NCI-H146 (cell line): ENCODE measurements around the gene PSMA5.

Source experiments
- DNase-seq: peaks from one replicate; lab custom pipeline; 2025; lab: John Stamatoyannopoulos, UW

The PSMA5 gene

GRCh38 chr1:109367626-109368025 lies 58.6 kb downstream of the PSMA5 start:
- DNase-seq = no peak

DNA sequence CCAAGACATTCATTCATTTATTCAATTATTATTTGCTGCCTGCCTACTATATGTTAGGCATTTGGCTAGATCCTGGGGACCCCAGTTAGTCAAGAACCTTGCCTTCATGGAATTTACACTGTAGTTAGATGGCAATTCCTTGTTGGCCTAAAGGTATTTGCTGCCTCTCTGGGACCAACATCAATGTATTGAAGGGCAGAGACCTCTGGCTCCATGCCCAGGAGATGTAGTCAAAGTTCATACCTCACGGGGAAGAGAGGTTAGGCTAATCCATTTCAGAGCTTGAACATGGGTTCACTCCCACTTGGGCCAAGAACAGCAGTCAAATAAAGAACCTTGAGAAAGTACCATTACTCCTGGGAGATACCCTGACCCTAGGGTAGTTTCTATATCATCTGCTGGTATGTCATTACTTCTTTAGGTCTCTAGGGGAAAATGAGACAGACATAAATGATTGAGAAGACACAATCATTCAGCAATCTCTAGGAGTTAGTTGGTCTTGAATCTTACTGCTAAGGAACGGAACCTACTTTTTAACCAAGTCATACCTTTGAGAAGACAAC lies 60.5 kb downstream of the PSMA5 start:
- DNase-seq = no peak

DNA sequence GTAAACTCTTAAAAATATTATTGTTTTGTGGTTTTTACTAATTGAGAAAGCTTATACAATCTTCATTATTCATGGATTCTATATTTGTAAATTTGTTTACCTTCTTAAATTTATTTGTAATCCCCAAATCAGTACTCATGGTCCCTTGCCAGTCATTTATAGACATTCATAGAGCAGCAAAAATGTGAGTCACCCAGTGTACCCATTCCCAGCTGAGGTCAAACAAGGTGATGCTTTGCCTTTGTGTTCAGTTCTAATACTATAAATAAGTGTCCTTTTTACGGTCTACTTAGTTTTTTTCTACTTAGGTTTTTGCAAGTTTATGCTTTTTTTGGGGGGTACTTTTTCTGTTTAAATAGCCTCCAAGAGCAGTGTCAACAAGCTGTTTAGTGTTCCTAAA lies 64.6 kb downstream of the PSMA5 start:
- DNase-seq = no peak

GRCh38 chr1:109361069-109361468 lies 65.2 kb downstream of the PSMA5 start:
- DNase-seq = no peak

- no peak for DNase-seq
These were observed 68.6 kb downstream of the PSMA5 start for GRCh38 chr1:109357616-109358015.

DNA sequence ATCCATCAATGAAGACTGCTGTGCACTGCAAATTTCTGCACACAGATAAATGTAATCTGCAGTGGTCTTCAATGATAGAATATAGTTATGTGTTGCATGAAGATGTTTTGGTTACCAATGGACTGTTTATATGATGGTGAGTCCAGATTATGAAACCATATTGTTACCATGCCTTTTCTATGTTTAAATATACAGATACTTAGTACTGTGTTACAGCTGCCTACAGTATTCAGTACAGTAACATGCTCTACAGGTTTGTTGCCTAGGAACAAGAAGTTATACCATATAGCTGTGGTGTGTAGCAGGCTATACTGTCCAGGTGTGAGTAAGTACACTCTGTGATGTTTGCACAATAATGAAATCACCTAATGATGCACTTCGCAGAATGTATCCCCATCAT lies 69.3 kb downstream of the PSMA5 start:
- no peak for DNase-seq

DNA sequence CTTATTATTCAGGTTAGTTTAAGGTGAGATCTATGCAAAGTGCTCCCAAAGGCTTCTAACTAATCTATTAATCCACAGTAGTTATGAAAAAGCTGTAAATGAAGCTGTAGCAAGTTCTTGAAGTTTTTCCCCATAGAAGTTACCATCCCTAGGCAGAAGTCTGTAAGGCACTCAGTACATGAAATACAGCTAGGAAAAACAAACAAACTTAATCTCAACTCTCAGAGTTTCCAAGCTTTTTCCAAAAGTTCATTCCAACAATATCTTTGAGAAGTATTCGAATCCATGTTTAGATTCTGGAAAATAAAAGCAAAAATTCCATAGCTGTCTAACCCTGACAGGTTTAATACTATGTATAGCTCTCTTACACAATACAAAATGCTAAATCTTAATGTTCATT lies 69.7 kb downstream of the PSMA5 start:
- DNase-seq = no peak

DNA sequence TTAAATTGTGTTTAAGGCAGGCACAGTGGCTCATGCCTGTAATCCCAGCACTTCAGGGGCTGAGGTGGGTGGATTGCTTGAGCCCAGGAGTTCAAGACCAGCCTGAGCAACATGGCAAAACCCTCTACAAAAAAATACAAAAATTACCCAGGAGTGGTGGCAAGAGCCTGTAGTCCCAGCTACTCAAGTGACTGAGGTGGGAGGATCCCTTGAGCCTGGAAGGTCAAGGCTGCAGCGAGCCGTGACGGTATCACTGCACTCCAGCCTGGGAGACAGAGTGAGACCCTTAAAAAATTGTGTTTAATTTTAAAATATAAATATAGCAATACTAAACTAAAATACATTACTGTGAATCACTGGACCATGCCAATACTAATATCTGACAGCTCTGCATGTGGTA lies 71.3 kb downstream of the PSMA5 start:
- no peak for DNase-seq

- DNase-seq = no peak
These were observed 74.8 kb downstream of the PSMA5 start for GRCh38 chr1:109351457-109351856.

GRCh38 chr1:109350655-109351054 lies 75.6 kb downstream of the PSMA5 start:
- DNase-seq = no peak

- DNase-seq = no peak
These were observed 76.1 kb downstream of the PSMA5 start for GRCh38 chr1:109350182-109350581.
